NCI-H2227 treated with DMSO at 0.1 percent for 48 hours (cell line): Measurements from ENCODE around the gene IZUMO4.
"Not testable (repeated sequence)": the region's sequence is repeated elsewhere in the genome, so short reads cannot be mapped to it uniquely, and the experiment has no call there.

Experiments
- DNase-seq: peaks from one replicate; lab custom pipeline; 2025; lab: John Stamatoyannopoulos, UW

IZUMO4 gene

DNA sequence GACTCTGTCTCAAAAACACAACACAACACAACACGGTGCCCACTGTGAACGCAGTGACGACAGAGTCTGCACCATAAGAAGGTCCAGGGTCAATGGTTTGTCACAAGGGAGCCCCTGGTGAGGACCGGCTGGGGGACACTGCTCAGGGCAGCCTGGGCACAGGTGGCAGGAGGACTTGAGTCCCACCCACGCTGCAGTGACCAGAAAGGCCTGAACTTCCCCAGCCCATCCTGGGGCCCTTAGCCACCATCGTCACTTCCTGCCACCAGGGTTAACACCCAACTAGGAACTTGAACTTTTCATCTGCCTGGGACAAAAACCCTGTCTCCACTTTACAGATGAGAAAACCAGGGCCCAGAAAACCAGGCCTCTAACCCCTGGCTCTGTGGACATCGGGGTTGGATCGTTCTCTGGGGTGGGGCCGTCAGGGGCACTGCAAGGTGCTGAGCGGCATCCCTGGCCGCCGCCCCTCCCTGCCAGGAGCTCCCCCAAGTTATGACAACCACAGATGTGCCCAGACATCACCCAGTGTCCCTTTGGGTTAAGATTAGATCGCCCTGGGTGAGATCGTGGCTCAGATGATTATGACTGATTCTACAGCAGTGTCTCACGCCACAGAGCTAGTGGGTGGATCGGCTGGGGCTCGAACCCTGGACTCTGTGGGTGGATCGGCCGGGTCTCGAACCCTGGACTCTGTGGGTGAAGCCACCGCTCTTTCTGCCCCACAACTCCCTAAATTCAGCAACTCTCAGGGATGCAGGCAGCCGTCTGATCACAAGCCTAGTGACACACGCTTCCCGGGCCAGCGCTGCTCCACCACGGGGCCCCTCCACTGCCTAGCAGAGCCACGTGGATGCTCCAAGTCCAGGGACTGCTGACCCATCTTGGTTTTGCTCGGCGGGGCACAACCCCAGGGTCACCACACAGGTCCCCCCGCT, 14.6 kb upstream of the IZUMO4 start:
- DNase-seq, result no peak

DNA sequence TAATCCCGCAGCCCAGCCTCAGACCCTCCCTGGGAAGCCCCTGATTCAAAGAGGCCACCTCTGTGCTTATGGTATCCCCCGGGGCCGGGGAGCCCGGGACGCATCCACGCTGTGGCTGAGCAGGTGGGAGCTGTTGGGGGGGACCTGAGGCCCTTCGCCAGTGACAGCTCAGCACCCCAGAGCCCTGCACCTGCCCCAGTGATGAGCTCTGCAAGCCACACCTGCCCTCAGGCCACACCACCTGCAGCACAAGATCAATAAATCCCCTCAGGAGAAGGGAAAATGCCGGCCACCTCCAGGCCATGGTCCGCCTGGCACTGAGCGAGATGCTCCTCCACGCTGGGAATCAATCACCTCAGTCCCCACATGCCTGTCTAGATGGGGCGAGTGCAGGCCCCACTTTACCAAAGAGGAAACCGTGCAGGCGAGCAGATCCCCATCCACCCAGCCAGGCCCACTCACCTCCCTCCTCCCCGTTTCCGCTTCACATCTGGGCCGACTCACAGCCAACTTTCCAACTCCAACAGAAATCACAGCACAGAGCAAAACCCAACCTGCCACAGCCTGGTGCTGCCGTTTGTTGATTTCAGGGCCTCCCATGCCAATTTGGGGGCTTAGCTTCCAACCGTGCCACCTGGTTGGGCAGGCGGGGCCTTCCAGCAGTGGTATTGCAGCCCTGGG, 13.4 kb upstream of the IZUMO4 start:
- no peak for DNase-seq

DNA sequence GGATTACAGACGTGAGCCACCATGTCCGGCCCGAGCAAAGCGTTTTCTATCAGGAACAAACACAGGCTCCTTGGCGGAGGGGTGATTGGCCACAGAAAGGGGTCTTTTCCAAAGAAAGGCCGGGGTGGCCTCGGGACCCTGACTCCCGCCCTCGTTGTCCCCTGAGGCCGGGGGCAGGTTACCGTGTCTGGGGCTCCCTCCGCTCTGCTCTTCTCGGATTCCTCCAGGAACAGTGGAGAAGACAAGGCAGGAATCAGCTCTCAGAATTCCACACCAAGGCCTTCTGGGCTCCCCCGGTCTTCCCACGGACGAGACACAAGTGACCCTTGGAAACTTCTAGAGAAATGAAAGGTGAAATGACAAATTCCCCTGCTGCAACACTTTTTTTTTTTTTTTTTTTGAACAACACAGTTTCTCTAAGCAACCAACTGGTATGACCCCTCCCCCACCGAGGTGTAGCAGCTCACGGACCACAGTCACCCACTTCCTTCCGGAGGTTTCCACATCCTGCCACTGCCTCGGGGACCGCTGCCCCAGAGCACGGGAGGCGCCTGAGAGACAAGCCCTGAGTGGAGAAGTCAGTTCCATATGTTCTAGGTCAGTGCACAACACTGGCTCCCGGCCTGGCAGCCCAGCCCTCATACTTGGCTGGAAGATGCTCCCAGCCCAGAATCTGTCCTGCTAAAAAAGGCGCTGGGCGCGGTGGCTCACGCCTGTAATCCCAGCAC, 11.6 kb upstream of the IZUMO4 start:
- no peak for DNase-seq

DNA sequence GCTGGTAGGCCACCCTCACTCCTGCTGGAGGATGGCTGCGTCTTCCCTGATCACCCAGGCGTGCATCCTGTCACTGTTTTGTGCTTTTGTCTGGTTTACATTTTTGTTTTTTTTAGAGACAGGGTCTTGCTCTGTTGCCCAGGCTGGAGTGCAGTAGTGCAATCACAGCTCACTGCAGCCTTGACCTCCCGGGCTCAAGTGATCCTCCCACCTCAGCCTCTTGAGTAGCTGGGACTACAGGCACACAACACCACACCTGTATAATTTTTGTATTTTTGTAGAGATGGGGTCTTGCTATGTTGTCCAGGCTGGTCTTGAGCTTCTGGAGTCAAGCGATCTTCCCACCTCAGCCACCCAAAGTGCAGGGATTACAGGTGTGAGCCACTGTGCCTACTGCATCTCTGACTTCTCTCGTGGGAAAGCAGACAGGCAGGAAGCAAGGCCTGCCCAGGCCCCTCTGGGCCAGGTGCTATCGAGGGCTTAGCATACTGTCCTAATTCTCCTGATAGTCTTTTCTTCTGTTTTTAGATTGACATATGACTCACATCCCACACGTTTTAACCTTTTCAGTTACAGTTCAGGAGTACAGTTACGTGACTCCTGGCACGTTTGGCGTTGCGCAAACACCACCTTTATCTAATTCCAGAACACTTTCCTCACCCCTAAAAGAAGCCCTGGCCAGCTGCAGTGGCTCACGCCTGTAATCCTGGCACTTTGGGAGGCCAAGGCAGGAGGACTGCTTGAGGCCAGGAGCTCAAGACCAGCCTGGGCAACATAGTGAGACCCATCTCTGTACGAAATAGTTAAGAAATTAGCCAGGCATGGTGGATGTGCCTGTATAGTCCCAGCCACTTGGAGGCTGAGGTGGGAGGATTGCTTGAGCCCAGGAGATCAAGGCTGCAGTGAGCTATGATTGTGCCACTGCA, 9.8 kb upstream of the IZUMO4 start:
- not testable (repeated sequence) for DNase-seq

DNA sequence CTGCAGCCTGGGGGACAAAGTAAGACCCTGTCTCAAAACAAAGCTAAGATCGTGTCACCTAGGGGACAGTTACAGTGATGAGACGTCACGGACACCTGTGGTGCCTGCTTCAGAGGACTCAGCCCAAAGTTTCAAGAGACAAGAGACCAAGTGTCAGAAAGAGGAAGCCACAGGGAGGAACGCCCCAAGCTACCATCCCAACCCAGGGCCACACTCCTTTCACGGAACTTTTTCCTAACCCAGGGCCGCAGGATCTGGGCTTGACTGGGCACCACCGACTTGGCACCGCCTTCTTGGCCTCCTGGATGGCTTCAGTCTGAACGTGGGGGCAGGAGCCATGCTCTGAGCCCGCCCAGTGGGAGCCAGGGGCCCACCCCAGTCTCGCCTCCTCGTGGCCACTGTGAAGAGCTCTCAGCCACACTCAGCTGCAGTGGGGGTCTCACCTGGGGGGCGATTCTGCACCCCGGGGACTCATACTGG, 9.1 kb upstream of the IZUMO4 start:
- no peak for DNase-seq

DNA sequence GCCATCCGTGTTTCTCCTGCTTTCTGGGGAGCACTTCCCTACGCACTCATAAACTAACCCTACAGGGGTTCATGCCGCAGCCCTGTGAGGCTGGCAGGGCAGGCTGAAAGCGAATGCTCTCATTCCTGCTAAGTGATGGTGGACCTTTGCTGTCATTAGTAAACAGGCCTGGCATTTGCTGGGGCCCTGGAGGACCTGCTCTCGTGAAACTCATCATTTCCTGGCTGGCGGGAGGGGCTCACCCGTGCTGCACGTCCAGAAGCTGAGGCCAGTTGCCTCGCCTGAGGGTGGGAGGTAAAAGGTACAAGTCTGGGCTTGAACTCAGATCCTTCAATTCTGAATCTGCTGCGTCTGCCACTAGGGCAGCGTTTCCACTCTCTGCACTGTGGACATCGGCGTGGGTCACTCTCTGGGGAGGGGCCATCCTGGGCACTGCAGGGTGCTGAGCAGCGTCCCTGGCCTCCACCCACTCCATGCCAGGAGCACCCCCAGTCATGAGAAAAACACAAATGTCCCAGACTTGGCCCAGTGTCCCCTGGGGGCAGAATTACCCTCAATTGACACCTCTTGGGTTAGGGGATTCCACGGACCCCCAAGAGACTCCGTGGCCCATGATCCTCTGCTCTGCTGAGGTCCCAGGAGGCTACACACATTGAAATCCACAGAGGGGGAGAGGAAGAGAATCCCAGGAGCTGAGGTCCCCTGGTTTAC, 7.6 kb upstream of the IZUMO4 start:
- peak; percentile 4 for DNase-seq

DNA sequence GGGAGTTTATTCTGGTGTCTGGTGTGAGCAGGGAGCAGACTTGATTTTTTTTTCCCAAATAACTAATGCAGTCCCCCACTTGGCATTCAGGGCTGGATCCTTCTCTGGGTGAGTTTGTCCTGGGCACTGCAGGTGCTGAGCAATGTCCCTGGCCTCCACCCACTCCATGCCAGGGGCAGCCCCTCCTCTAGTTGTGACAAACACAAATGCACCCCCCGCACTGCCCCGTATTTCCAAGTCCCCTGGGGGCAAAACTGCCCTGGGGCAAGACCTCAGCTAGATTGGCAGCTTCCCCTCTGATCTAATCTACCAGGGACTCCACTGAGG, 7.0 kb upstream of the IZUMO4 start:
- DNase-seq, result no peak

DNA sequence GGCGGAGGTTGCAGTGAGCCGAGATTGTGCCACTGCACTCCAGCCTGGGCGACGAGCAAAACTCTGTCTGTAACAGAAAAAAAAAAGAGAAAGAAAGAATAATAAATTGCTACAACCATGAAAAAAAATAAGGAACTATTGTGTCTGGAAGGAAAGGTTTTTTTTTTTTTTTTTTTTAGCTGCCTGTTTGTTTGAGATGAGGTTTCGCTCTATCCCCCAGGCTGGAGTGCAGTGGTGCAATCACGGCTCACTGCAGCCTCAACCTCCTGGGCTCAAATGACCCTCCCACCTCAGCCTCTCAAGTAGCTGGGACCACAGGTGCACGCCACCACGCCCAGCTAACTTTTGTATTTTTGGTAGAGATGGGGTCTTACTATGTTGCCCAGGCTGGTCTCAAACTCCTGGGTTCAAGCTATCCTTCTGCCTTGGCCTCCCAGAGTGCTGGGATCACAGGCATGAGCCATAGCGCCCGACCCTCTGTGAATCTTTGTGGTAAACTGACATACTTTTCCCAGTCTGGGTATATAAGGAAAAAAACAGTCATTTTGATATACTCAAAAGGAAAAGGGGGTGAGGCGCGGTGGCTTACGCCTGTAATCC, 4.7 kb upstream of the IZUMO4 start:
- not testable (repeated sequence) for DNase-seq

DNA sequence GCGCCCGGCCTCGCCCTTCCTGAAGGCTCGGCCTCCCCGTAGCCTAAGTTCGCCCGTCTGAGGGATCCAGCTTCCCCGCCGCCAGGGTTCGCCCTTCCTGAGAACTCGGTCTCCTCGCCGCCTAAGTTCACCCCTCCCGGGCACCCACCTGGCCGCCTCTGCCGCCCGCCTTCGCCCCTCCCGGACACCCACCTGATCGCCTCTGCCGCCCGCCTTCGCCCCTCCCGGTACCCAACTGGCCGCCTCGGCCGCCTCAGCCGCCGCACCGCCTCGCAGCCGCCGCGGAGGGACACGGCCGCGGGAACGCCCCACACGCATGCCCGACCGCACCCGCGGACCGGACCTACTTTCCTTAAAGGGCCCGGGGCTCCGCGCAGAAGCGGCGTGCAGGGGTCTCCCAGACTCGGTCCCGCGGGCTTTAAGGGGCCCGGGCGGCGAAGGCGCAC, 658 bp upstream of the IZUMO4 start, which contains the start of gene MOB3A:
Gene MOB3A (minus strand): TSS at position 293 of the 446 bp plus-strand sequence. CDS start 17,766 bp downstream, outside the sequence.
- peak; percentile 87 for DNase-seq

DNA sequence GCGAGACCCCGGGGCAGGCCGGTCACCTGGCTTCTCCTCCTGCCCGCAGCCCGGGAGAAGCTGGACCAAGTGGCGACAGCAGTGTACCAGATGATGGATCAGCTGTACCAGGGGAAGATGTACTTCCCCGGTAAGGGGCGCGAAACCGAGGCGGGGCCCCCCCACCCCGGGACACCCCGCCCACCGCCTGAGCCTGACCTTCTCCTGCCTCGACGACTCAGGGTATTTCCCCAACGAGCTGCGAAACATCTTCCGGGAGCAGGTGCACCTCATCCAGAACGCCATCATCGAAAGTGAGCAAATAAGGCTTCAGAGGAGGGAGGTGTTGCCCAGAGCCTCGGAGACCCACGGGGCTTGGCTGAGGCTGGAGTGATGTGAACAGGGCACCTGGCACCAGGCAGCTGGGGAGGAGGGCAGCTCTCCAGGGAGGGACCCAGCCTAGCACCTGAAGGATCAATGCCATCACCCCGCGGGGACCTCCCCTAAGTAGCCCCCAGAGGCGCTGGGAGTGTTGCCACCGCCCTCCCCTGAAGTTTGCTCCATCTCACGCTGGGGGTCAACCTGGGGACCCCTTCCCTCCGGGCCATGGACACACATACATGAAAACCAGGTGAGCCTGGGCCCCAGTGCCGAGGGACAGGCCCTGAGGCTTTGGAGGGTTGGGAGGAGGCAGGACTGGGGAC, 629 bp downstream of the IZUMO4 start:
- DNase-seq, result no peak

DNA sequence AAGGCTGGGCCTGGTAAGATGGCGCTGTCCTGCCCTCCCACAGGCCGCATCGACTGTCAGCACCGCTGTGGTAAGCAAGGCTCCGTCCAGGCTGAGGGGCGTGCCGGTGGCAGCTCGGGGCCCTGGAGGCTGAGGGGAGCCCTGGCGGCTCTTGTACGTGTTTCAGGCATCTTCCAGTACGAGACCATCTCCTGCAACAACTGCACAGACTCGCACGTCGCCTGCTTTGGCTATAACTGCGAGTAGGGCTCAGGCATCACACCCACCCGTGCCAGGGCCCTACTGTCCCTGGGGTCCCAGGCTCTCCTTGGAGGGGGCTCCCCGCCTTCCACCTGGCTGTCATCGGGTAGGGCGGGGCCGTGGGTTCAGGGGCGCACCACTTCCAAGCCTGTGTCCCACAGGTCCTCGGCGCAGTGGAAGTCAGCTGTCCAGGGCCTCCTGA, 1.2 kb downstream of the IZUMO4 start:
- no peak for DNase-seq

DNA sequence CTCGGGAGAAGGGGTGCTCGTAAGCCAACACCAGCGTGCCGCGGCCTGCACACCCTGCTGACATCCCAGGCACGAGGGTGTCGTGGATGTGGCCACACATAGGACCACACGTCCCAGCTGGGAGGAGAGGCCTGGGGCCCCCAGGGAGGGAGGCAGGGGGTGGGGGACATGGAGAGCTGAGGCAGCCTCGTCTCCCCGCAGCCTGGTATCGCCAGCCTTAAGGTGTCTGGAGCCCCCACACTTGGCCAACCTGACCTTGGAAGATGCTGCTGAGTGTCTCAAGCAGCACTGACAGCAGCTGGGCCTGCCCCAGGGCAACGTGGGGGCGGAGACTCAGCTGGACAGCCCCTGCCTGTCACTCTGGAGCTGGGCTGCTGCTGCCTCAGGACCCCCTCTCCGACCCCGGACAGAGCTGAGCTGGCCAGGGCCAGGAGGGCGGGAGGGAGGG, 2.4 kb downstream of the IZUMO4 start:
- DNase-seq, result no peak

DNA sequence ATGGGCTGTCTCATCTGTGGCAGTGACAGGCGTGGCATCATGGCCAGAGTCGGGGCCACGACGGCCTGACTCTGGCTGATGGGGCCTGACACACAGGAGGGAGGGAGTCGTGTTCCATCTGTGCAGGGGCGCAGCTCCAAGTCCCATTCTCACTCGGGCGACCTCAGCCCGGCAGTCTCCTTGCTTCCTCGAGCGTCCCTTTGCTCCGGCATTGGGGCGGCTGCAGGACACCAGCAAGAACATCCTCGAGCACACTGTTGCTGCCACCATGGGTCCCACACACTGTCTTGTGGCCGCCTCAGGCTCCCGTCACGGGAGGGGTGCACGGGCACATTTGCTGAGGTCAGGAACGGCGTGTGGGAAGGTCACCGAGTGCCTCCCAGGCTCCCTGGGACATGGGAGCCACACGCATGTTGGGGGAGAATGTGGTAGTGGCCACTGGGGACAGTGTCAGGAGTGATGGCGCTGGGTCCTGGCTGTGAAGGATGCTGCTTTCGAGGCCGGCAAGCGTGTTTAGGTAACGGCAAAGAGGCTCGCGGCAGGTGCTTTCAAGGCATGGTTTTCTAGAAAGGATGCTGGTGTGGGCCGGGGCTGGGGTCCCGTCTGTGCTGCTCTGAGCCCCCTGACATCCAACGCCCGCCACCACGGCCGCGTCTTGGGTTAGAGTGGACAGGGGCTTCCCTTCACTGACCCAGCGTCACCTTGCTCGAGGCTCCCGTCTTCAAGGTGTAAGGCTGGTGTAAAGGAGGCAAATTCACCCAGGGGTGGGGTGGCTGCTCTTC, 3.4 kb downstream of the IZUMO4 start:
- DNase-seq, result no peak

DNA sequence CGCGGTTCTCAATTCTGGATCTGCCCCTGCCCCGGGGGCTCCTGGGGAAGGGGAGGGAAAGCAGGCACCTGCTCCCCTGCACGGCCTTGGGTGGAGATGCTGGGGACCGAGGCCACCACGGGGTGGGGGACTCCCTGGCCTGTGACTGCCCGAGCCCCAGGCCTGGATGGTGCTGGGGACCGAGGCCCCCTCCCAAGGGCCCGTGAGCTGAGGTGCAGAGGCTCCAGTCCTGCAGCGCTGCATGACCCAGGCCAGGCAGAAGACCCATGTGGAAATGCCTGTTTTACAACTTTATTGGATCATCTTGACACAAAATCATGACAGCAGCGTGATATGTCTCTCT, 4.0 kb downstream of the IZUMO4 start:
- no peak for DNase-seq

DNA sequence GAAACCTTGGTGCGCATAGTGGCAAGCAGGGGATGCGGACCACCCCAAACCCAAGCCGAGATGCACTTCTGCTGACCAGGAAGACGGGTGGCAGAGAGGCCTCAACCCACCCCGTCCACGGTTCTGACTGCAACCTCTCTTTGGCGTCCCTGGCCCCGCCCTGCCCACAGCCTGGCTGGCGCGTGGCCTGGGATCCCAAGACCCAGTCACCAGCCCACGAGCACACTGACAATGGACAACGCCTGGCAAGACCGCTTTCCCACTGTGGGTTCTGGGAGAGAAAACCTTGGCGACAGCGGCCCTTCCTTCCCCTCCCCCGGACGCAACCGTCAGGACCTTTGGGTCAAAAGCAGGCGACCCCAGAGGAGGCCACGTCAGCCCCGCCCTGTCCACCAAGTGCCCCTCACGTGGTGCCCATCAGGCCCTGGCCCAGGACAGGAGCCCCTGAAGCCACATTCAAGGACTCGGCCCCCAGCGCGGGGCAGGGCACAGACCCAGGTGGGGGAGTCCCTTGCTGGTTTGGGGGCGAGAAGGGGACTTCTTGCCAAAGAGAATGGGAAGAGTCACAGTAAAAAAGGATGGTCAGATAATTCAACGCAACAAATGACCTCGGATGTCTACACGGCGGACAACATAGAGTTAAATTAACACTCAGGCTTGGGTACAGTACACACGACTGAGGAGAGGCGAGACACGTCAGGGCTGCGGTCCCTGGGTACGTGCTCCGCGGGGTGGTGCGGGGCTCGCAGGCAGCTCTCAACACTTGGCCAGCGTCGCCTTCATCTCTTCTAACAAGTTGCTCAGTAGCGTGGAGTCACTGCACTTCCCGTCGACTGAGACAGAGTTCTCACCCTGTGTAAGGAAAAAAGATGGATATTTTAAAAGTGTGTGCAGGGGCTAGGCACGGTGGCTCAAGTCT, 5.0 kb downstream of the IZUMO4 start:
- DNase-seq, result no peak

DNA sequence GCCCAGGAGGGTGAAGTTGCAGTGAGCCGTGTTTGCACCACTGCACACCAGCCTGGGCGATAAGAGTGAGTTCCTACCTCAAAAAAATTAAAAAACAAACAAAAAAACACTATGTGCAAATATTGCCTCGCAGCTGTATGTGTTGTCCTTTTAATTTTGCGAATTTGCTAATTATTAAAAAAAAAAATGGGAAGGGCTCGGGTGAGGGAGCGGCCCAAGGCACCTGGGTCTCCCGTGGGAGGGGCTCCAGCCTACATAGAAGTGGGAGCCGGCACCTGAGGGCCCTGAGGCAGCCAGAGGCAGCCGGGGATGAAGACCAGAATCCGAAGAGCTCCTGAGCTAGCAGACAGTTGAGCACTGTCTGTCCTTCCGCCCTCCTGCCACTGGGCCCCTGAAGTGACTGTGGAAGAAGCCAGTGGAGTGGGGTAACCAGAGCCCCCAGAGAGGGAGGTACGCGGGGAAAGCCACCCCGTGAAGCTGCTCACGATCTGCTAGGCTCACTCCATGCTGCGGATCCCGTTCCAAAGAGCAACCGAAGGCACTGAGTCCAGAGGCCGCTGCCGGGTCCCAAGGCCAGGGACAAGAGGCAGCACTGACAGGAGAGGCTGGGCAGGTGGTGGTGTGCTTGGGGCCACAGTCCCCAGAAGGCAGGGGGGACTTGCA, 6.5 kb downstream of the IZUMO4 start:
- no peak for DNase-seq
